ENCODE measurements around the gene HES5. TPM values are rescaled to one million over a fixed set of nuclear protein-coding genes. Genes with fewer than 3 reads are reported as not detected.

HES5 gene
- total and polyA plus RNA-seq, 10 of the 15 experiments (the other 5 are each of a cell fraction or from before 2014, with no cell fraction given) = 0.12 to 0.15 TPM; not detected in 8

- no peak for TF ChIP-seq ZBTB4 (CRISPR knock-in tag; IDR thresholded peaks at IDR 0.05)
- no peak for TF ChIP-seq SP1 (IDR thresholded peaks at IDR 0.05; ENCODE audit: low read depth, low read length)
- TF ChIP-seq CHD2 (IDR thresholded peaks at IDR 0.05; ENCODE audit: borderline replicate concordance, low read depth, low read length) = no peak
- no peak for TF ChIP-seq JUND (IDR thresholded peaks at IDR 0.05; ENCODE audit: low read depth, low read length)
- no peak for TF ChIP-seq RELA (IDR thresholded peaks at IDR 0.05; ENCODE audit: borderline replicate concordance, partially characterized antibody)
- no peak for TF ChIP-seq POLR2AphosphoS2 (IDR thresholded peaks at IDR 0.05; ENCODE audit: low read depth, low read length)
- TF ChIP-seq BHLHE40 (IDR thresholded peaks at IDR 0.05; ENCODE audit: borderline replicate concordance in 1 of 2, low read depth in 2 of 2, low read length in 1 of 2) = peak in 1 of 2 experiments; percentile 57; a peak in 2 of 4 replicates
- no peak; the same call in 1 of the 2 replicates for TF ChIP-seq MAX (IDR thresholded peaks at IDR 0.05; ENCODE audit: low read depth, low read length)
- TF ChIP-seq E2F8 (IDR thresholded peaks at IDR 0.05; ENCODE audit: low read depth, partially characterized antibody) = no peak
- no peak; the same call in 1 of the 2 replicates for TF ChIP-seq WRNIP1 (IDR thresholded peaks at IDR 0.05; ENCODE audit: borderline replicate concordance, low read depth, low read length)
- peak; percentile 76 for TF ChIP-seq LARP7 (IDR thresholded peaks at IDR 0.05)
- no peak for TF ChIP-seq HDAC6 (IDR thresholded peaks at IDR 0.05; ENCODE audit: unreplicated experiment)
- TF ChIP-seq CEBPZ (IDR thresholded peaks at IDR 0.05; ENCODE audit: low read depth, low read length) = no peak
- no peak; a peak in 1 of 4 replicates for TF ChIP-seq ETV6 (conservative IDR thresholded peaks at IDR 0.05 in 1 of 2, IDR thresholded peaks at IDR 0.05 in 1 of 2; ENCODE audit: borderline replicate concordance in 1 of 2, low read depth in 1 of 2)
- no peak for TF ChIP-seq ATF7 (IDR thresholded peaks at IDR 0.05; ENCODE audit: low read depth)
- no peak for TF ChIP-seq MLLT1 (IDR thresholded peaks at IDR 0.05)
- TF ChIP-seq FOS (IDR thresholded peaks at IDR 0.05; ENCODE audit: borderline replicate concordance, extremely low read depth, insufficient read length) = no peak
- no peak for TF ChIP-seq ZZZ3 (IDR thresholded peaks at IDR 0.05; ENCODE audit: control insufficient read depth, insufficient read length, low read depth)
These were observed 18.1 kb upstream of the HES5 start (continued) for GRCh38 chr1:2548068-2548589.
